WTC11 (cell line): ENCODE data around the gene PRR7. TPM values are rescaled to one million over a fixed set of nuclear protein-coding genes. Genes with fewer than 3 reads are reported as not detected.

Experiments
- ATAC-seq: fragments of 200-7000 bp; cut with Tn5 transposase; 2 replicates; pipeline ENCODE4 v1.10.0; 2021; ENCODE audit warnings: mild to moderate bottlenecking, moderate library complexity
- CTCF ChIA-PET: fragments of 300-600 bp; sonication (Branson Sonifier 250); formaldehyde crosslinking; loops from one replicate; lab custom pipeline; 2021; ENCODE audit warnings: antibody characterized with exemption; lab: Charles Lee
- POLR2A ChIA-PET: fragments of 350-600 bp; sonication (Branson Sonifier 250); formaldehyde crosslinking; loops from one replicate; lab custom pipeline; 2021; ENCODE audit warnings: antibody characterized with exemption; lab: Charles Lee
- DNase-seq: peaks from one replicate; pipeline ENCODE4 v3.0.0; 2021; ENCODE audit warnings: low spot score
- H3K27ac Mint-ChIP-seq: 2 replicates; pipeline ENCODE4 v1.8.0; 2021; ENCODE audit warnings: mixed read lengths
- H3K27me3 Mint-ChIP-seq: 2 replicates; pipeline ENCODE4 v1.8.0; 2021; ENCODE audit warnings: low read depth, mild to moderate bottlenecking, moderate library complexity, mixed read lengths
- H3K36me3 Mint-ChIP-seq: 2 replicates; pipeline ENCODE4 v1.8.0; 2021; ENCODE audit warnings: mixed read lengths
- H3K4me1 Mint-ChIP-seq: 2 replicates; pipeline ENCODE4 v1.8.0; 2022; ENCODE audit warnings: mixed read lengths
- H3K4me3 Mint-ChIP-seq: 2 replicates; pipeline ENCODE4 v1.8.0; 2021; ENCODE audit warnings: mild to moderate bottlenecking, moderate library complexity, mixed read lengths
- H3K9me3 Mint-ChIP-seq: 2 replicates; pipeline ENCODE4 v1.8.0; 2021; ENCODE audit warnings: mixed read lengths
- CREB1 ChIP-seq: sonication (generic); formaldehyde crosslinking; IDR thresholded peaks from 2 replicates; pipeline ENCODE4 v1.8.0; 2023; ENCODE audit warnings: mild to moderate bottlenecking, missing genetic modification reagents
- CREM ChIP-seq: sonication (generic); formaldehyde crosslinking; IDR thresholded peaks from 2 replicates; pipeline ENCODE4 v1.8.1; 2022; ENCODE audit warnings: mild to moderate bottlenecking, missing genetic modification reagents, moderate library complexity
- ETV6 ChIP-seq: sonication (generic); formaldehyde crosslinking; IDR thresholded peaks from 2 replicates; pipeline ENCODE4 v1.8.1; 2022; ENCODE audit warnings: mild to moderate bottlenecking, missing genetic modification reagents
- FOXJ3 ChIP-seq: sonication (generic); formaldehyde crosslinking; IDR thresholded peaks from 2 replicates; pipeline ENCODE4 v1.9.0; 2021; ENCODE audit warnings: missing genetic modification reagents, mild to moderate bottlenecking, borderline replicate concordance
- GRHL2 ChIP-seq: fragments of 250-450 bp; sonication (Bioruptor Pico); IDR thresholded peaks from 2 replicates; pipeline ENCODE4 v1.8.0; 2022; ENCODE audit warnings: mild to moderate bottlenecking, moderate library complexity; ENCODE audit not compliant: insufficient replicate concordance, severe bottlenecking
- NFATC4 ChIP-seq: fragments of 250-450 bp; sonication (Bioruptor Pico); IDR thresholded peaks from 2 replicates; pipeline ENCODE4 v1.9.0; 2021; ENCODE audit warnings: mild to moderate bottlenecking
- NFE2L1 ChIP-seq: sonication (generic); formaldehyde crosslinking; IDR thresholded peaks from 2 replicates; pipeline ENCODE4 v1.8.1; 2023; ENCODE audit warnings: missing genetic modification reagents
- NFYB ChIP-seq: sonication (generic); formaldehyde crosslinking; conservative IDR thresholded peaks from 2 replicates; pipeline ENCODE4 v1.8.0; 2022; ENCODE audit warnings: low read depth, missing genetic modification reagents
- TEAD1 ChIP-seq: sonication (generic); formaldehyde crosslinking; IDR thresholded peaks from 2 replicates; pipeline ENCODE4 v1.8.0; 2022; ENCODE audit warnings: mild to moderate bottlenecking, missing genetic modification reagents
- TP53 ChIP-seq: sonication (generic); formaldehyde crosslinking; IDR thresholded peaks from 2 replicates; pipeline ENCODE4 v1.8.1; 2023; ENCODE audit warnings: mild to moderate bottlenecking, missing genetic modification reagents
- ZNF121 ChIP-seq: sonication (generic); formaldehyde crosslinking; IDR thresholded peaks from 2 replicates; pipeline ENCODE4 v1.8.0; 2023; ENCODE audit warnings: missing genetic modification reagents
- ZNF263 ChIP-seq: sonication (generic); formaldehyde crosslinking; IDR thresholded peaks from 2 replicates; pipeline ENCODE4 v1.8.1; 2022; ENCODE audit warnings: low read depth, mild to moderate bottlenecking, moderate library complexity, missing genetic modification reagents
- ZNF317 ChIP-seq: sonication (generic); formaldehyde crosslinking; IDR thresholded peaks from 2 replicates; pipeline ENCODE4 v1.8.1; 2023; ENCODE audit warnings: low read depth, mild to moderate bottlenecking, moderate library complexity, missing genetic modification reagents, borderline replicate concordance
- ZNF423 ChIP-seq: fragments of 250-450 bp; sonication (Bioruptor Pico); IDR thresholded peaks from 2 replicates; pipeline ENCODE4 v2.1.2; 2022; ENCODE audit warnings: mild to moderate bottlenecking, moderate library complexity
- ZNF671 ChIP-seq: fragments of 250-450 bp; sonication (Bioruptor Pico); IDR thresholded peaks from 2 replicates; pipeline ENCODE4 v1.8.0; 2021; ENCODE audit warnings: mild to moderate bottlenecking
- total RNA-seq: library from RNA; stranded (reverse); gene quantifications from 3 replicates; pipeline ENCODE4 v1.2.3, GENCODE V29; 2021
- TF ChIP-seq, protein P1 (sequence below): sonication (generic); formaldehyde crosslinking; IDR thresholded peaks from 2 replicates; pipeline ENCODE4 v1.8.1; 2022; ENCODE audit warnings: missing genetic modification reagents, borderline replicate concordance
- TF ChIP-seq, protein P2 (sequence below): sonication (generic); formaldehyde crosslinking; IDR thresholded peaks from 2 replicates; pipeline ENCODE4 v1.8.1; 2023; ENCODE audit warnings: mild to moderate bottlenecking, missing genetic modification reagents, moderate library complexity
- TF ChIP-seq, protein P3 (sequence below): fragments of 250-450 bp; sonication (Bioruptor Pico); conservative IDR thresholded peaks from 2 replicates; pipeline ENCODE4 v1.9.0; 2021; ENCODE audit warnings: mild to moderate bottlenecking
- TF ChIP-seq, protein P4 (sequence below): fragments of 250-450 bp; sonication (Bioruptor Pico); IDR thresholded peaks from 2 replicates; pipeline ENCODE4 v1.9.0; 2021; ENCODE audit warnings: mild to moderate bottlenecking

The PRR7 gene
- total RNA-seq, 1 experiment from 2014 or later: 13.1 TPM

DNA sequence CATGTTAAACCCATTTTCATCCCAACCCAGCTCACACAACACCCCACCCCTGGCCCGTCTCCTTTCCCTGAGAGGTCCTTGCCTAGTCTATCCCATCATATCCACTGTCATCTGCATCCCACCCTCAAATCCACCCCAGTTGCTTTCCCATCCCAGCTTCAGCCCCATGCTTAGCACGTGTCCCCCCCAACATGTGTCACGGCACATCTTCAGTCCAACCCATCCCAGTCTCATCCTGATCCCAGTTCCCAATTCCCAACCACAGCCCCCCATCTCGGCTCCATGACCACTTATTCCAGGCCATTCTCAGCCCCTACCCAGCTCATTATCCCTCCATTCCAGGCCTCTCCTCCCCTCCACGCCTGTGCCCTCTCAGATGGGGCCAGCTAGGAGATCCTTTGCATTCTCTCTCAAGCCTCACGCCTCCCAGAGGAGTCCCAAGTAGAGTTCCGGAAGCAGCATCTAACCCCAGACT, 27.4 kb downstream of the PRR7 start:
- H3K27me3 Mint-ChIP-seq: no peaks in the 10 kb centered on the region
- TF ChIP-seq ZNF317 (CRISPR knock-in tag) (no peak), GRHL2 (CRISPR knock-in tag) (no peak), NFYB (no peak), ETV6 (CRISPR knock-in tag) (no peak), FOXJ3 (no peak), NFE2L1 (CRISPR knock-in tag) (no peak), ZNF671 (CRISPR knock-in tag) (no peak), NFATC4 (CRISPR knock-in tag) (no peak), TP53 (CRISPR knock-in tag) (0 out of 2 replicates have a peak, but pooled peaks have one; percentile 24), ZNF263 (CRISPR knock-in tag) (no peak), ZNF121 (peak; percentile 49; the same call in 1 of the 2 replicates)
- TF ChIP-seq, protein P1, sequence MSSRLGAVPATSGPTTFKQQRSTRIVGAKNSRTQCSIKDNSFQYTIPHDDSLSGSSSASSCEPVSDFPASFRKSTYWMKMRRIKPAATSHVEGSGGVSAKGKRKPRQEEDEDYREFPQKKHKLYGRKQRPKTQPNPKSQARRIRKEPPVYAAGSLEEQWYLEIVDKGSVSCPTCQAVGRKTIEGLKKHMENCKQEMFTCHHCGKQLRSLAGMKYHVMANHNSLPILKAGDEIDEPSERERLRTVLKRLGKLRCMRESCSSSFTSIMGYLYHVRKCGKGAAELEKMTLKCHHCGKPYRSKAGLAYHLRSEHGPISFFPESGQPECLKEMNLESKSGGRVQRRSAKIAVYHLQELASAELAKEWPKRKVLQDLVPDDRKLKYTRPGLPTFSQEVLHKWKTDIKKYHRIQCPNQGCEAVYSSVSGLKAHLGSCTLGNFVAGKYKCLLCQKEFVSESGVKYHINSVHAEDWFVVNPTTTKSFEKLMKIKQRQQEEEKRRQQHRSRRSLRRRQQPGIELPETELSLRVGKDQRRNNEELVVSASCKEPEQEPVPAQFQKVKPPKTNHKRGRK (CRISPR knock-in tag): no peak
- TF ChIP-seq, protein P2, sequence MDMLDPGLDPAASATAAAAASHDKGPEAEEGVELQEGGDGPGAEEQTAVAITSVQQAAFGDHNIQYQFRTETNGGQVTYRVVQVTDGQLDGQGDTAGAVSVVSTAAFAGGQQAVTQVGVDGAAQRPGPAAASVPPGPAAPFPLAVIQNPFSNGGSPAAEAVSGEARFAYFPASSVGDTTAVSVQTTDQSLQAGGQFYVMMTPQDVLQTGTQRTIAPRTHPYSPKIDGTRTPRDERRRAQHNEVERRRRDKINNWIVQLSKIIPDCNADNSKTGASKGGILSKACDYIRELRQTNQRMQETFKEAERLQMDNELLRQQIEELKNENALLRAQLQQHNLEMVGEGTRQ: no peak
- TF ChIP-seq, protein P3, sequence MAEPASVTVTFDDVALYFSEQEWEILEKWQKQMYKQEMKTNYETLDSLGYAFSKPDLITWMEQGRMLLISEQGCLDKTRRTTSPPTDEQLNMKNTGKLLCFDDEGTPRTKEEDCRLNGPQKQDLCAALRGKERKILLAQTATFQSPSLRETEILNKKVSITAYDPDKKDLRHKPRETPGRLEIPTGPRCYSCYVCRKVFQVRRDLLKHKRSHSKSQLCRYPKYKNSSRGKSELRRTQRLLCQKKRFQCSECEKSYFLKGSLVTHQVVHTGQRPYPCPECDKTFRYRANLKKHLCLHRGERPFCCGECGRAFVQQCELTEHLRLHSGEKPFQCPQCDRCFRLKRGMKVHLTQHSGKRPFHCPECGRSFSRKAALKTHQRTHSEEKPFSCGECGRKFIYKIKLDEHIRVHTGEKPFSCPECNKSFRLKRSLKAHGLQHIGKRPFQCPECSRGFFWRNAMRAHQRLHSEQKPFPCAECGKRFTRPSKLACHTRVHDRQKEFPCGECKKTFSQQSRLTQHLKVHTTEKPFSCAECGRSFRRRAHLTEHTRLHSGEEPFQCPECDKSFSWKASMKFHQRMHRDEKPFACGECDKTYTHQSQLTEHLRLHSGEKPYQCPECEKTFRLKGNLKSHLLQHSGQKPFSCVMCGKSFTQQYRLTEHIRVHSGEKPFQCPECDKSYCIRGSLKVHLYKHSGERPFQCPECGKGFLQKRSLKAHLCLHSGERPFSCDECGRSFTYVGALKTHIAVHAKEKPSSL (CRISPR knock-in tag): no peak
- TF ChIP-seq, protein P4, sequence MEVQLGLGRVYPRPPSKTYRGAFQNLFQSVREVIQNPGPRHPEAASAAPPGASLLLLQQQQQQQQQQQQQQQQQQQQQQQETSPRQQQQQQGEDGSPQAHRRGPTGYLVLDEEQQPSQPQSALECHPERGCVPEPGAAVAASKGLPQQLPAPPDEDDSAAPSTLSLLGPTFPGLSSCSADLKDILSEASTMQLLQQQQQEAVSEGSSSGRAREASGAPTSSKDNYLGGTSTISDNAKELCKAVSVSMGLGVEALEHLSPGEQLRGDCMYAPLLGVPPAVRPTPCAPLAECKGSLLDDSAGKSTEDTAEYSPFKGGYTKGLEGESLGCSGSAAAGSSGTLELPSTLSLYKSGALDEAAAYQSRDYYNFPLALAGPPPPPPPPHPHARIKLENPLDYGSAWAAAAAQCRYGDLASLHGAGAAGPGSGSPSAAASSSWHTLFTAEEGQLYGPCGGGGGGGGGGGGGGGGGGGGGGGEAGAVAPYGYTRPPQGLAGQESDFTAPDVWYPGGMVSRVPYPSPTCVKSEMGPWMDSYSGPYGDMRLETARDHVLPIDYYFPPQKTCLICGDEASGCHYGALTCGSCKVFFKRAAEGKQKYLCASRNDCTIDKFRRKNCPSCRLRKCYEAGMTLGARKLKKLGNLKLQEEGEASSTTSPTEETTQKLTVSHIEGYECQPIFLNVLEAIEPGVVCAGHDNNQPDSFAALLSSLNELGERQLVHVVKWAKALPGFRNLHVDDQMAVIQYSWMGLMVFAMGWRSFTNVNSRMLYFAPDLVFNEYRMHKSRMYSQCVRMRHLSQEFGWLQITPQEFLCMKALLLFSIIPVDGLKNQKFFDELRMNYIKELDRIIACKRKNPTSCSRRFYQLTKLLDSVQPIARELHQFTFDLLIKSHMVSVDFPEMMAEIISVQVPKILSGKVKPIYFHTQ (CRISPR knock-in tag): no peak

DNA sequence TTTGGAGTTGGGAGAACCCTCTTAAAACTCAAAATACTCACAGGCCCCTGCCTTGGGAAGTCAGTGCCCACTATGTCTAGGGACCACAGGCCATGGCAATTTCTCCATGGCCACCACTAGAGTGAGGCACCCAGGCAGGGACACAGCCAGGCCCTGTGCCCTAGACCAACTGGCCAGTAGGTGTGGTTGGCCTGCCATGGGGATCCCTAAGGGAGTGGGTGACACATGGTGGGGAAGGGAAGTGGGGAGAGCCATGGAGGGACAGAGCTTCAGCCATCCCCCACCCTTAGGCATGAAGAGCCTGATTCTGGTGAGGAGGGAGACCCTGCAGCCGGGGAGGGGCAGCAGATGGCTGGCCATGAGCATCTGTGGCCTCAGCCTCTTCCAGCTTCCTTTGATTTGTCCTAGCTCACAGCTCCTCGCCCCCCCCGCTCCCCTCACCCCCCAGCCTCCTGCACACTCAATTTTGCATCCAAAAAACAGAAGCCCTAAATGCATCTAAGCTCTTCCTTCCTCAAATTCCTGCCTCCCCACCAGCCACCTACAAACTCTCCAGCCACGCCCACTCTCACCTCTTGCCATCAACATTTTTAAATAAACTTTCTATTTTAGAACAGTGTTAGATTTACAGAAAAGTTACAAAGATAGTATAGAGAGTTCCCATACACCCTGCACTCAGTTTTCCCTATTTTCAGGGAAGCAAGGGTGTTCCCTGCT, 28.4 kb downstream of the PRR7 start:
- Mint-ChIP-seq H3K27me3 (no peaks in the 10 kb centered on the region), H3K4me1 (peaks cover 49% of the 10 kb centered on the region), H3K4me3 (peak overlapping the region; percentile 64; the same call in 1 of the 2 replicates), H3K36me3 (peaks cover 4% of the 10 kb centered on the region; the same call in 1 of the 2 replicates), H3K27ac (no peak overlapping the region), H3K9me3 (no peaks in the 10 kb centered on the region)
- POLR2A ChIA-PET: interaction anchor here (1.4 to 6.0 kb wide), 3 partner anchors 14 to 21 kb away, joined by 5 to 53 read pairs (median 43); partner anchors contain the start of gene PDLIM7
- ATAC-seq (no peak), DNase-seq (no peak)
- TF ChIP-seq CREB1 (CRISPR knock-in tag) (no peak), CREM (CRISPR knock-in tag) (no peak), TEAD1 (no peak), ZNF423 (CRISPR knock-in tag) (no peak)
- CTCF ChIA-PET: interaction anchor here (1.1 to 16.7 kb wide), 4 partner anchors 18 to 165 kb away, joined by 3 to 230 read pairs (median 16); partner anchors contain the start of gene PDLIM7

More for the DNA sequence above, 27.4 kb downstream of the PRR7 start:
- 0 out of 2 replicates have a peak, but pooled peaks have one; percentile 0 for ATAC-seq
- POLR2A ChIA-PET: interaction anchor here (0.5 to 6.0 kb wide), 3 partner anchors 15 to 595 kb away, joined by 3 to 53 read pairs (median 5); partner anchors contain the start of gene PDLIM7
- CTCF ChIA-PET: interaction anchor here (1.1 to 16.7 kb wide), 5 partner anchors 17 to 164 kb away, joined by 3 to 230 read pairs (median 6); partner anchors contain the start of gene PDLIM7
- peak overlapping the region; percentile 69 for H3K27ac Mint-ChIP-seq
- DNase-seq: no peak
- no peaks in the 10 kb centered on the region for H3K9me3 Mint-ChIP-seq
- H3K36me3 Mint-ChIP-seq: peaks cover 6% of the 10 kb centered on the region
- peak overlapping the region; percentile 64 for H3K4me3 Mint-ChIP-seq
- peaks cover 56% of the 10 kb centered on the region for H3K4me1 Mint-ChIP-seq
